Cardiac fibroblast (primary cell): Measurements from ENCODE around the gene FAM120B.
"Not testable (repeated sequence)": the region's sequence is repeated elsewhere in the genome, so short reads cannot be mapped to it uniquely, and the experiment has no call there.

ENCODE experiments used
- DNase-seq, 2 donors: peaks; one replicate each; pipeline versions ENCODE4 v3.0.0 to v3.0.0-alpha.2; 2010; ENCODE audit warnings: low read depth in 2 of 2
- H3K4me3 ChIP-seq, 2 donors: replicated peaks in 1 of 2; 1 replicate in 1 of 2; 2 replicates in 1 of 2; pipeline ENCODE4 v1.5.1; 2011; ENCODE audit warnings: low read depth in 2 of 2, low read length in 2 of 2, mild to moderate bottlenecking in 2 of 2, moderate library complexity in 1 of 2
- TF ChIP-seq, protein P1 (sequence below): IDR thresholded peaks from one replicate; pipeline ENCODE4 v1.5.1; 2011; ENCODE audit warnings: low read depth, mild to moderate bottlenecking, low read length, inconsistent platforms

FAM120B gene

DNA sequence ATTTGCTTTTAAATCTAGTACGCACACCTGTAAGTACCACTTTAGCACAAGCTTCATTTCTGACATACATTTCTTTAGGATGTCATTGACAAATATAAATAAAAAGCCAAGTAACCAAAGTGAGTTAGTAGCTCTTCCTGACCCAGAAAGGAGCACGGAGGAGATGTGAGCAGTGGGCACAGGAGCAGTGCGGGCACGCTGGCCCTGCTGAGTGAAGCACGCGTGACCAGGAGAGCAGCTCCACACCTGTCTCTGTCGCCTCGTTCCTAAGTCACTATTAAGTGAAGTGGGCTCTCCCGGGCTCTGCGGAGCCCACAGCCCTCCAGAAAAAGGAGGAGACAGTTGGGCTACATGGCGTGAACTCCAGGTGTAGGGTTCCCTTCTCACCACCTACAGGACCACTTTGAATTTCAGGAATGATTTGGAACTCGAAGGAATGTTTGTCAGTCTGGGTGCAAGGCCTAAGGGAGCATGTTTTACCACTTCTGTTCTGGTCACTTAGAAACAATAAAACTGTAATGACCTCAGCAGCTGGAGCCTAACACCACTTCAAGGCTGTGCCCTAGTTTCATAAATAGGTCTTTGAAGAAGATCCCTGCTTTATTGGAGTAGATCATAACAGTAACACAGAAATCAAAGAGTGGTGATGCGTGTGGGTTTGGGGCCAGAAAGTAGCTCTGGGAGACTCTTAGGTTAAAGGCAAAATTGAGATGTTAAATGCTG is 95.9 kb downstream of the FAM120B start:
- H3K4me3 ChIP-seq: no peak overlapping the region
- TF ChIP-seq, protein P1, sequence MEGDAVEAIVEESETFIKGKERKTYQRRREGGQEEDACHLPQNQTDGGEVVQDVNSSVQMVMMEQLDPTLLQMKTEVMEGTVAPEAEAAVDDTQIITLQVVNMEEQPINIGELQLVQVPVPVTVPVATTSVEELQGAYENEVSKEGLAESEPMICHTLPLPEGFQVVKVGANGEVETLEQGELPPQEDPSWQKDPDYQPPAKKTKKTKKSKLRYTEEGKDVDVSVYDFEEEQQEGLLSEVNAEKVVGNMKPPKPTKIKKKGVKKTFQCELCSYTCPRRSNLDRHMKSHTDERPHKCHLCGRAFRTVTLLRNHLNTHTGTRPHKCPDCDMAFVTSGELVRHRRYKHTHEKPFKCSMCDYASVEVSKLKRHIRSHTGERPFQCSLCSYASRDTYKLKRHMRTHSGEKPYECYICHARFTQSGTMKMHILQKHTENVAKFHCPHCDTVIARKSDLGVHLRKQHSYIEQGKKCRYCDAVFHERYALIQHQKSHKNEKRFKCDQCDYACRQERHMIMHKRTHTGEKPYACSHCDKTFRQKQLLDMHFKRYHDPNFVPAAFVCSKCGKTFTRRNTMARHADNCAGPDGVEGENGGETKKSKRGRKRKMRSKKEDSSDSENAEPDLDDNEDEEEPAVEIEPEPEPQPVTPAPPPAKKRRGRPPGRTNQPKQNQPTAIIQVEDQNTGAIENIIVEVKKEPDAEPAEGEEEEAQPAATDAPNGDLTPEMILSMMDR: no peak
- no peak for DNase-seq

DNA sequence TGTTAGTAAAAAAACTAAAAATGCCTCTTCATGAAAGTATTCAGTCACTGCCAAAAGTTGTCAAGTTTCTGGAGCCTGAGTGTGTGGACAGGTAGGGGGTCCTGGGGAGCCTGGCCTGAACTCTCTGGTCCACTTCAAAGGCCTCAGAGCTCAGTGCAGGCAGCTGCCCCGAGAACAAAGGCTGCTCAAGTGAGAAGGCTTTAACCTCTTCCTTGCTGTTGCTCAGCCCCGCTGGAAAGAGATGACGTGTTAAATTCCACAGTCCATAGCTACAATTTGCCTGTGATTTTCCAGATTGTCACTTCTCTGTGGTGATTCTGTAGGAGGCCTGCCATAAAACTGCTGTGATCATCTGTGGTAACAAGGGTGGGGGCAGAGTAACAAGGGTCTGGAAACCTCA is 96.9 kb downstream of the FAM120B start:
- peak; percentile 43 to 50 for DNase-seq
- TF ChIP-seq, protein P1: no peak
- H3K4me3 ChIP-seq: no peak overlapping the region

DNA sequence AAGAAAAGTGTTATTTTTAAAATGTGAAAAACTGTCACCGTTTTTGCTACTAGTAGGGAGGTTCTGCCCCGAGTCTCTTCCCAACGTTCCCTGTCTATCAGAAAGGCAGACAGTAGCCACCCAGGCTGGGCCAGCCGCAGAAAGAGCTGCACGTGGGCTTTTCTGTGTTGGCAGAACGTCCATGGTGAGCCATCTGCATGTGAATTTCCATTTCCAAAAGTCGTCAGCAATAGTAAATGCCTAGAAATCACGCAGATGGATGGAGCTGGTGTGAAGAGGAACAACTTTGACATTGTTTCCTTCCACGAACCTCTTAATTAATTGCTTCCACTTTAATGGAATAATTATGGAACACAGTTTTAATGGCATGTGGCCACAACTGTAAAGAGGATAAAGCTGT is 97.5 kb downstream of the FAM120B start:
- H3K4me3 ChIP-seq: no peak overlapping the region
- peak in 1 of 2 donors; percentile 20 for DNase-seq
- TF ChIP-seq, protein P1: no peak

DNA sequence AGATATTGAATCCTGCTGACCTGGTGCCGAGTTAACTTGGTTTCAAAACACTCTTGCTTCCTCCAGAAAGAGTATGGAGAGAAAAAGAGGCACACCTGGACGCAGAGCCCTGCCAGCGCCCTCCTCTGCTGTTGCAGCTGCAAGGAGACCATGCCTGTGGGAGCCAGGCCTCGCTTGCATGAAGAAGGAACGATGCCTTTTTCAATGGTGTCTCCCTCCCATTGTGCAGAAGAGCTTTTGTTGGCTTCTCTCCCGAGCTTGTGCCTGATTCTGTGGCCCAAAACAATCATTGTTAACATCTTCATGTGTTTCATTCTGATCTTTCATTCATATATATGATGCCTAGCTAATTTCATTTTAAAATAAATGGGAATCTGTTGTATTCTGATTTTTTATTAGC is 98.1 kb downstream of the FAM120B start:
- H3K4me3 ChIP-seq: no peak overlapping the region
- peak in 1 of 2 donors; percentile 10 for DNase-seq
- TF ChIP-seq, protein P1: no peak

DNA sequence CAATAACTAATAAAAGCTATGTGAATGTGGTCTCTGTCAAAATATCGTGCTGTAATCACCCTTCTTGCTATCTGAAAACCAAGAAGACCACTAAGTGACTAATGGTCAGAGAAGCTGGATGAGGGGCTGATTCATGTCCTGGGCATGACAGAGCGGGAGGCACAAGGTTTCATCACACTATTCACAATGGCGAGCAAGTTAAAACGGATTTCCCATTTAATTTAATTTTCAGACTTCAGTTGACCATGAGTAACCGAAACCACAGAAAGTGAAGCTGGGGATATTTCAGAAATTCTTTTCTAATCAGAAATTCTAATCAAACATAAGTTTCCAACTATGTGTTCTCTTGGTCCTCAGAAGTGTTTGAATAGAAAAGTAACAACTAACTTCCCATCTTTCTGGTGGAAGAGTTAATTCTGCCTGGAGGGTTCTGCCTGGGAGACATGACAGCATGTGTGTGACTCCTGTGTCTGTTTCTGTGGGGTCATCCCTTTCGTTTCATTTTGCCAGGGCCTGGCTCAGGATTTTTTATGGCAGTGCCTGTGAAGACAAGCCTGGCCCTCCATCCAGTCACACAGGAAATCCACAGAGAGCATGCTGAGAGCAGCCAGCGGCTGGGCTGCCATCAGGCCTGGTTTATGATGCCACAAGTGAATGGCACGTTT is 98.9 kb downstream of the FAM120B start:
- peak; percentile 90 to 97 for DNase-seq
- no peak overlapping the region for H3K4me3 ChIP-seq
- TF ChIP-seq, protein P1: no peak

DNA sequence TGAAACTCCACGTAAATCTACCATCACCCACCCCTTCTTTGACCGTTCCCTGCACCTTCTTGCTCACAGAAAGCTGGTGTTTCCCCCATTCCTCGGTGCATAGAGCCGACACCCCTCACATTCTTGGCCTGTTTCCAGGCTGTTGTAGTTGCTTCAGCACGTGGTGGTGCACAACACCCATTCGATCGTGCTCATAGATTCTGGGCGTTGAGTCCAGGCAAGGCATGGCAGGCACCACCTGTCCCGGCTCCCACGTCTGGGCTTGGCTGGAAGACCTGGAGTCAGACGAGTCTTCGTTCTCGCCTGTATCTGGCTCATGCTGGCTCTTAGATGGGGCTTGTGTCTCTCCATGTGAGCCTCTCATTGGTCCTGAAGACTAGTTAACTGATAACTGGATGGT is 100.6 kb downstream of the FAM120B start:
- TF ChIP-seq, protein P1: no peak
- no peak overlapping the region for H3K4me3 ChIP-seq
- no peak for DNase-seq

DNA sequence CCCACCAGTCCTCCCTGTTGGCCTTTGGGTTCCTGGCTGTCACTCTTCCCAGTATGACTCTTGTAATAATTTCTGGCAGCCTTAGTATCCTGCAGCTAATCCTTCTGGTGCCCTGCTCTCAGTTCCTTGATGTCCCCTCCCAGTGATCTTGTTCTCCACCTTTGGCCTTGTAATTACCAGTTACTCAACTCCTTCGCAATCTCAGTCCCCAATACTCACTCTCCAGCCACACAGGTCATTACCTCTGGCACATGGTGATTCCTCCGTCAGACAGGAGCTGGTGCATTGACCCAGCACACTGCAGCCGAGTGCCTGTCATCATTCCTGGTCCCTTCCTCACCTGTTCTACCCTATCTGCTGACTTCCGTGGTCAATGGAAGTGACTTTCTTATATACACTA is 101.4 kb downstream of the FAM120B start:
- DNase-seq: no peak
- no peak overlapping the region for H3K4me3 ChIP-seq
- TF ChIP-seq, protein P1: no peak

DNA sequence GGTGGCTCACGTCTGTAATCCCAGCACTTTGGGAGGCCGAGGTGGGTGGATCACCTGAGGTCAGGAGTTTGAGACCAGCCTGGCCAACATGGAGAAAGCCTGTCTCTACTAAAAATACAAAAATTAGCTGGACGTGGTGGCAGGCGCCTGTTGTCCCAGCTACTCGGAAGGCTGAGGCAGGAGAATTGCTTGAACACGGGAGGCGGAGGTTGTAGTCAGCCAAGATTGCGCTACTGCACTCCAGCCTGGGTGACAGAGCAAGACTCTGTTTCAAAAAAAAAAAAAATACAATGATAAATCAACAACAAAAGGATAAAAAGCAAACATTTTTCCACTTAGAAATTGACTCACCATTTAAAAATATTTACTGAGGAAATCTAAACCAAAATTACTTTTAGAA is 103.2 kb downstream of the FAM120B start:
- DNase-seq, H3K4me3 ChIP-seq: not testable (repeated sequence)
